ENCODE measurements around the gene GLYATL2.

The GLYATL2 gene

GRCh38 chr11:58845386-58845785 lies 882 bp upstream of the GLYATL2 start:
- DNase-seq, result no peak
- Mint-ChIP-seq H3K4me1 (no peaks in the 10 kb centered on the region), H3K27ac (no peak overlapping the region), H3K27me3 (ENCODE audit: low read depth, poor library complexity) (peaks cover 14% of the 10 kb centered on the region), H3K4me3 (no peak overlapping the region), H3K36me3 (ENCODE audit: low read depth) (no peaks in the 10 kb centered on the region), H3K9me3 (peaks cover 41% of the 10 kb centered on the region)
- TF ChIP-seq, protein P1, sequence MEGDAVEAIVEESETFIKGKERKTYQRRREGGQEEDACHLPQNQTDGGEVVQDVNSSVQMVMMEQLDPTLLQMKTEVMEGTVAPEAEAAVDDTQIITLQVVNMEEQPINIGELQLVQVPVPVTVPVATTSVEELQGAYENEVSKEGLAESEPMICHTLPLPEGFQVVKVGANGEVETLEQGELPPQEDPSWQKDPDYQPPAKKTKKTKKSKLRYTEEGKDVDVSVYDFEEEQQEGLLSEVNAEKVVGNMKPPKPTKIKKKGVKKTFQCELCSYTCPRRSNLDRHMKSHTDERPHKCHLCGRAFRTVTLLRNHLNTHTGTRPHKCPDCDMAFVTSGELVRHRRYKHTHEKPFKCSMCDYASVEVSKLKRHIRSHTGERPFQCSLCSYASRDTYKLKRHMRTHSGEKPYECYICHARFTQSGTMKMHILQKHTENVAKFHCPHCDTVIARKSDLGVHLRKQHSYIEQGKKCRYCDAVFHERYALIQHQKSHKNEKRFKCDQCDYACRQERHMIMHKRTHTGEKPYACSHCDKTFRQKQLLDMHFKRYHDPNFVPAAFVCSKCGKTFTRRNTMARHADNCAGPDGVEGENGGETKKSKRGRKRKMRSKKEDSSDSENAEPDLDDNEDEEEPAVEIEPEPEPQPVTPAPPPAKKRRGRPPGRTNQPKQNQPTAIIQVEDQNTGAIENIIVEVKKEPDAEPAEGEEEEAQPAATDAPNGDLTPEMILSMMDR (IDR thresholded peaks at IDR 0.05), result no peak

GRCh38 chr11:58837707-58838388 lies 6.7 kb downstream of the GLYATL2 start:
- H3K27ac Mint-ChIP-seq, result no peak overlapping the region
- H3K27me3 Mint-ChIP-seq (ENCODE audit: low read depth, poor library complexity), result no peaks in the 10 kb centered on the region
- peaks cover 6% of the 10 kb centered on the region for H3K36me3 Mint-ChIP-seq (ENCODE audit: low read depth)
- no peak for DNase-seq
- H3K9me3 Mint-ChIP-seq, result peaks cover 37% of the 10 kb centered on the region
- TF ChIP-seq, protein P1 (IDR thresholded peaks at IDR 0.05), result no peak
- no peaks in the 10 kb centered on the region for H3K4me1 Mint-ChIP-seq
- H3K4me3 Mint-ChIP-seq, result no peak overlapping the region

DNA sequence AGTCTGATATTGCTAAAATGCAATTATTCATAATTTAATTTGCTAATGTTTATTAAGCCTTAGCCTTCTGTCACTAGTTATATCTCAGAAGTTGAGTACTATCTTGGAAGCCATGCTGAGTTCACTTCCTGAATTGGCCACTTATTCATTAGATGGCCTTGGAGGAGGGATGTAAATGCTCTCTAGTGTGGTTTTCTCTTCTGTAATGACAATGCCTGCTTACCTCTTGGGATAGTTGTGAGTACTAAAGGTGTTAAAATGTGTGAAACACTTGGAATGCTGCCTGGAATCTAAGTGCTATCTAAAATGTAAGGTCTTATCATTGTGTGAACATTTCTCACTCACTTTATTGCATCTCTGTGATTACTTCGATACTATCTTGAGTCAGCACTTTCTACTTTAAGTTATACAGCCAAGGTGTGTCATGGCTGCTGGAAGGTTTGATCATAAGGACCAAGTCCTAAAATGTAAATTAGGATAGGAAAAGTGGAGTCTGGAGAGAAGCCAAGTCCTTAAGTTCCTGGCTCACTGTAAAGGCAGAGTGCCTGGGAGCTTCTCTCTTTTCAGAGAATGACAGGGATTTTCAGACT lies 12.4 kb downstream of the GLYATL2 start:
- H3K4me3 Mint-ChIP-seq, result no peak overlapping the region
- no peaks in the 10 kb centered on the region for H3K27me3 Mint-ChIP-seq (ENCODE audit: low read depth, poor library complexity)
- peaks cover 6% of the 10 kb centered on the region for H3K36me3 Mint-ChIP-seq (ENCODE audit: low read depth)
- DNase-seq, result no peak
- H3K9me3 Mint-ChIP-seq, result peaks cover 50% of the 10 kb centered on the region
- H3K27ac Mint-ChIP-seq, result no peak overlapping the region
- TF ChIP-seq, protein P1 (IDR thresholded peaks at IDR 0.05), result no peak
- no peaks in the 10 kb centered on the region for H3K4me1 Mint-ChIP-seq

DNA sequence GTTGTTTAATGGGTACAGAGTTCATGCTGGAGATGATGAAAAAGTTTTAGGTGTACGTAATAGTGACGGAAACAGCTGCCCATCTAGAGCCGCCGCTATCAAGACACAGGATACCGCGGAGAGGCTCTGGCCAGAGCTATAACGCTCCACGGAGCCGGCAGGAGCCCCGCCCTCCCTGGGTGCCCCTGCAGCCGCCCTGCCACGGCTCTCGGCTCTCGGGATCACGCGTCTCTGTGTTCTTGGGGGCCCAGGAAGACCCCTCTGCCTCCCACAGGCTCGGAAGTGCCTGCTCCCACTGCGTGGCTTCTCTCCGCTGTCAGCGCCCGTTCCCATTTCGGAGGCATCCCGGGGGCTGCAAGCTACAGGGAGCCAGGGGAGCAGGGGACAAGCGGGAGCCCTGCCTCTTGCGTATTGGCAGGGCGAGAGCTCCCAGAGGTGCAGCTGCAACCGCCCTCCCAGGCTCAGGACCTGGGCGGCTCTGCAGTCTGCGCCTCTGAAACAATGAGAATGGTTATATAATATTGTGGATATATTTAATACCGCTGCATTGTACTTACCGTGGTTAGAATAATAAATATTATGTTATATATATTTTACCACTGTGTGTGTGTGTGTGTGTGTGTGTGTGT lies 13.7 kb downstream of the GLYATL2 start:
- no peak for DNase-seq
- Mint-ChIP-seq H3K27ac (no peak overlapping the region), H3K4me3 (no peak overlapping the region), H3K27me3 (ENCODE audit: low read depth, poor library complexity) (no peaks in the 10 kb centered on the region), H3K36me3 (ENCODE audit: low read depth) (no peaks in the 10 kb centered on the region), H3K4me1 (no peaks in the 10 kb centered on the region), H3K9me3 (peaks cover 42% of the 10 kb centered on the region)
- TF ChIP-seq, protein P1 (IDR thresholded peaks at IDR 0.05), result no peak

GRCh38 chr11:58829786-58830185 lies 14.7 kb downstream of the GLYATL2 start:
- DNase-seq, result no peak
- H3K4me3 Mint-ChIP-seq, result no peak overlapping the region
- no peak overlapping the region for H3K27ac Mint-ChIP-seq

More at GRCh38 chr11:58829786-58830185, 14.7 kb downstream of the GLYATL2 start:
- Mint-ChIP-seq H3K4me1 (no peaks in the 10 kb centered on the region), H3K36me3 (ENCODE audit: low read depth) (no peaks in the 10 kb centered on the region), H3K9me3 (peaks cover 45% of the 10 kb centered on the region), H3K27me3 (ENCODE audit: low read depth, poor library complexity) (no peaks in the 10 kb centered on the region)
- TF ChIP-seq, protein P1 (IDR thresholded peaks at IDR 0.05), result no peak
